Measurements from ENCODE around the gene PLEKHA6. TPM values are rescaled to one million over a fixed set of nuclear protein-coding genes. Genes with fewer than 3 reads are reported as not detected.

PLEKHA6 gene
- total and polyA plus RNA-seq, 7 experiments from 2014 or later, result 0.05 to 1.9 (median 0.46) TPM; not detected in 1

DNA sequence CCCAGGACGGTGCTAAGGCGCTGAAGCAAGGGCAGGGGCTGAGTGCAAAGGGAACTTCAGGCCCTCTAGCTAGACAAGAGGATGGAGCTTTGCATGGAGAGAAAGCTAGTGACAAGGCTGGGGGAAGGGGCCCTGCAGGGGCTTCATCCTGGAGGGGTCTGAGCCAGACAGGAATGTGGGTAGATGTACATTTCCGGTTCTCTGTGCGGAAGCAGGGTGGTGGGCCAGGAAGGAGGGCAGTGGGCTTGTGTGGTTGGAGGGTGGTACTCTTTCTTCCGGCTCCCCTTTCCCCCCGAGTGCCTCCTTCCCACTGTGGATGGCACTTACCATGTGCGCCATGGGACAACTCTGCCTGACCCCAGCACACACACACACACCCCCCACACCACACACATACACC, 165.0 kb downstream of the PLEKHA6 start:
- Mint-ChIP-seq H3K27ac (peak overlapping the region in 2 of 9 donors; percentile 21 to 67), H3K27me3 (peaks cover 19 to 25% (median 22%) of the 10 kb centered on the region in 5 donors), H3K36me3 (no peaks in the 10 kb centered on the region), H3K9me3 (peaks cover 0 to 6% (median 0%) of the 10 kb centered on the region in 11 donors), H3K4me3 (no peak overlapping the region), H3K4me1 (peaks cover 4 to 24% (median 12%) of the 10 kb centered on the region in 7 donors)
- DNase-seq (no peak), ATAC-seq (no peak)
- no peak overlapping the region for H3K27ac ChIP-seq (ENCODE audit: low read depth, low read length)
- H3K27me3 ChIP-seq (ENCODE audit: control insufficient read depth in 2 of 2, insufficient read depth in 2 of 2, low read length in 2 of 2), result no peaks in the 10 kb centered on the region
- no peaks in the 10 kb centered on the region for H3K36me3 ChIP-seq (ENCODE audit: control insufficient read depth in 2 of 3, insufficient read depth in 3 of 3, low read length in 3 of 3)
- H3K9me3 ChIP-seq (ENCODE audit: control insufficient read depth in 2 of 3, low read length in 3 of 3), result no peaks in the 10 kb centered on the region
- intact Hi-C loops (cut with micrococcal nuclease), result no loop called here
- H3K4me1 ChIP-seq (ENCODE audit: control insufficient read depth in 2 of 2, insufficient read depth in 2 of 2, low read length in 2 of 2), result no peaks in the 10 kb centered on the region
- POLR2A ChIA-PET, result no interaction called here
- no peak overlapping the region for H3K4me3 ChIP-seq (ENCODE audit: low read length)
- CTCF ChIA-PET, result interaction anchor here (0.9 to 1.2 kb wide), 2 partner anchors 12 to 169 kb away, joined by 3 to 4 read pairs; no protein-coding TSS in a partner anchor

DNA sequence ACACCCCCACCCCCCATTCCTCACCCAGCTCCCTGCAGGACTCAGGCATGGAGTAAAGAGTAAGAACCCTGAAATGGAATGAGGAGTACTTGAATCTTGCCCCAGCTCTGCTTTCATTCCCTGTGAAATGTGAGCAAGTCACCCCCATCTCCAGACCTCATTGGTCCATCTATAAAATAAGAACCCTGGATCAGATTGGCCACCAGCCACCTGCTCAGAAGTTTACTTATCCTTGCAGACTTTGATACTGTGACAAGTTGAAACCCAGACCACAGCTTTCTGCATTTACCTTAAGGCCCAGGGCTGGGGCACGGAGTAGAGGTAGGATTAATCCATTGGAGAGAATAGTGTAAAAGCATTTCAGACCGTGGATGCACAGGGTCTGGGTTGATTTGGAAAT, 165.6 kb downstream of the PLEKHA6 start:
- CTCF ChIA-PET, result interaction anchor here (0.9 to 1.2 kb wide), 2 partner anchors 13 to 170 kb away, joined by 3 to 4 read pairs; no protein-coding TSS in a partner anchor

DNA sequence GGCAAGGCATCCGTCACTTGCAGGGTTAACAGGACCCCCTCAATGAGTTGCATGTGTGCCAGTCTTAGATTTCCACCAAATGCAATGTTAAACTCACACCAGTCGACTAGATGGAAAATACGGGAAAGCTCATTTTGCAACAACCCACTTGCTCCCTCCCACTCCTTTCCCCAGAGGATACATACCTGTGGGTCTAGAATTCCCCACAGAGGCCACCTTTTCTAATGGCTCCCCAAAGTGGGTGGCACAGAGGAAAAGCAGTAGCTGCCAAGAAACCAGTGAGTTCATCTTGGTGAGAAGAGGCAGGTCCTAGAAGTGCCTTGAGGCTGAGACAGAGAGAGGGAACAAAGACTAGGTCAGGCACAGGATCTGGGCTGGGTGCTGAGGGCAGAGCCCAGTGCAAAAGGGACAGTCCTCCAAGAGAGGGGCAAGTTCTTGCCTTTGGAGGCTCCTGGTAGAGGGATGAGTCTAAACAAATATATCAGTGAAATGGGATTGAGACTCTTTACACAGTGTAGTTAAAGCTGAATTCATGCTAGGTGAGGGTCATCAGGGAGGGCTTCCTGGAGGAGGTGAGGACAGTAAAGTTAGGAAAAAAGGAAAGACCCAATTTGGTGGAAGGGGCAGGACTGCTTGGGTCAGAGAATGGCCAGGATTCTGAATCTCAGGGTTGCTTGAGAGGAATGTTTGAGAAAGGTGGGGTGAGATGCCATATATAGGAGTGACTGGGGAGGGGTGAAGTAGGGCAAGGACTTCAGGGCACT, 167.0 kb downstream of the PLEKHA6 start:
- peaks cover 0 to 3% of the 10 kb centered on the region in 2 donors for H3K27me3 ChIP-seq (ENCODE audit: control insufficient read depth in 2 of 2, insufficient read depth in 2 of 2, low read length in 2 of 2)
- H3K4me1 ChIP-seq (ENCODE audit: control insufficient read depth in 2 of 2, insufficient read depth in 2 of 2, low read length in 2 of 2), result no peaks in the 10 kb centered on the region
- no peak overlapping the region for H3K27ac Mint-ChIP-seq
- ChIA-PET CTCF (no interaction called here), POLR2A (no interaction called here)
- no peaks in the 10 kb centered on the region for H3K36me3 ChIP-seq (ENCODE audit: control insufficient read depth in 2 of 3, insufficient read depth in 3 of 3, low read length in 3 of 3)
- H3K4me3 ChIP-seq (ENCODE audit: low read length), result no peak overlapping the region
- no peaks in the 10 kb centered on the region for H3K36me3 Mint-ChIP-seq
- no peaks in the 10 kb centered on the region for H3K9me3 ChIP-seq (ENCODE audit: control insufficient read depth in 2 of 3, low read length in 3 of 3)
- no peak overlapping the region for H3K27ac ChIP-seq (ENCODE audit: low read depth, low read length)
- peaks cover 34 to 45% (median 41%) of the 10 kb centered on the region in 5 donors for H3K27me3 Mint-ChIP-seq
- no peak for DNase-seq
- peaks cover 0 to 6% (median 0%) of the 10 kb centered on the region in 11 donors for H3K9me3 Mint-ChIP-seq
- no peak overlapping the region for H3K4me3 Mint-ChIP-seq
- intact Hi-C loops (cut with micrococcal nuclease), result no loop called here
- peaks cover 9 to 34% (median 17%) of the 10 kb centered on the region in 7 donors for H3K4me1 Mint-ChIP-seq
- no peak for ATAC-seq

More for the DNA sequence above, 165.6 kb downstream of the PLEKHA6 start:
- Histone ChIP-seq H3K36me3 (ENCODE audit: control insufficient read depth in 2 of 3, insufficient read depth in 3 of 3, low read length in 3 of 3) (no peaks in the 10 kb centered on the region), H3K27ac (ENCODE audit: low read depth, low read length) (no peak overlapping the region), H3K27me3 (ENCODE audit: control insufficient read depth in 2 of 2, insufficient read depth in 2 of 2, low read length in 2 of 2) (peaks cover 0 to 3% of the 10 kb centered on the region in 2 donors), H3K9me3 (ENCODE audit: control insufficient read depth in 2 of 3, low read length in 3 of 3) (no peaks in the 10 kb centered on the region), H3K4me3 (ENCODE audit: low read length) (no peak overlapping the region), H3K4me1 (ENCODE audit: control insufficient read depth in 2 of 2, insufficient read depth in 2 of 2, low read length in 2 of 2) (no peaks in the 10 kb centered on the region)
- Mint-ChIP-seq H3K4me3 (no peak overlapping the region), H3K27ac (no peak overlapping the region), H3K4me1 (peaks cover 5 to 29% (median 13%) of the 10 kb centered on the region in 7 donors), H3K27me3 (peaks cover 26 to 32% (median 29%) of the 10 kb centered on the region in 5 donors), H3K9me3 (peaks cover 0 to 6% (median 0%) of the 10 kb centered on the region in 11 donors), H3K36me3 (no peaks in the 10 kb centered on the region)
- POLR2A ChIA-PET, result no interaction called here
- intact Hi-C loops (cut with micrococcal nuclease), result no loop called here
- no peak for ATAC-seq
- DNase-seq, result no peak

DNA sequence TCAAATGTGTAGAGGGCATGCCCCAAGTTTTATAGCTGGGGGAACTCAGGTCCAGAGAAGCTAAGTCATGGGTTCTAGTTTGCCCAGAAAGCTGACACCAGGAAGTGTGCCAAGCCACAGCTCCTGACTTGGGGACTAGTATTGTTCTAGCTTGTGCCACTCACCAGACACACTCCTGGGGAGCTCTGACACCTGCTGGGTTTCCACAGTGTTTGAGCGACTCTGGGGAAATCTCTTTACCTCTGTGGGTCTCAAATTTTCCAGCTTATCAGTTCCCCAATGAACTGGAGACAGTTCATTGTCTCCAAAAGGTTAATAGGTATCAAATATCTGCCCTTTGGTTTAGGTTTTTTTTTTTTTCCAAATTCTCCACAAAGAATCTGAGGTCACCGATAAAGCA, 167.7 kb downstream of the PLEKHA6 start:
- Mint-ChIP-seq H3K4me1 (peaks cover 9 to 34% (median 17%) of the 10 kb centered on the region in 7 donors), H3K9me3 (peaks cover 0 to 6% (median 0%) of the 10 kb centered on the region in 11 donors), H3K27me3 (peaks cover 40 to 51% (median 47%) of the 10 kb centered on the region in 5 donors), H3K27ac (no peak overlapping the region), H3K36me3 (no peaks in the 10 kb centered on the region), H3K4me3 (no peak overlapping the region)
- CTCF ChIA-PET, result no interaction called here
- Histone ChIP-seq H3K4me1 (ENCODE audit: control insufficient read depth in 2 of 2, insufficient read depth in 2 of 2, low read length in 2 of 2) (no peaks in the 10 kb centered on the region), H3K9me3 (ENCODE audit: control insufficient read depth in 2 of 3, low read length in 3 of 3) (no peaks in the 10 kb centered on the region), H3K4me3 (ENCODE audit: low read length) (no peak overlapping the region), H3K36me3 (ENCODE audit: control insufficient read depth in 2 of 3, insufficient read depth in 3 of 3, low read length in 3 of 3) (no peaks in the 10 kb centered on the region), H3K27ac (ENCODE audit: low read depth, low read length) (no peak overlapping the region), H3K27me3 (ENCODE audit: control insufficient read depth in 2 of 2, insufficient read depth in 2 of 2, low read length in 2 of 2) (peaks cover 3% of the 10 kb centered on the region in 2 donors)
- intact Hi-C loops (cut with micrococcal nuclease), result no loop called here
- POLR2A ChIA-PET, result no interaction called here
- no peak for DNase-seq
- ATAC-seq, result no peak

DNA sequence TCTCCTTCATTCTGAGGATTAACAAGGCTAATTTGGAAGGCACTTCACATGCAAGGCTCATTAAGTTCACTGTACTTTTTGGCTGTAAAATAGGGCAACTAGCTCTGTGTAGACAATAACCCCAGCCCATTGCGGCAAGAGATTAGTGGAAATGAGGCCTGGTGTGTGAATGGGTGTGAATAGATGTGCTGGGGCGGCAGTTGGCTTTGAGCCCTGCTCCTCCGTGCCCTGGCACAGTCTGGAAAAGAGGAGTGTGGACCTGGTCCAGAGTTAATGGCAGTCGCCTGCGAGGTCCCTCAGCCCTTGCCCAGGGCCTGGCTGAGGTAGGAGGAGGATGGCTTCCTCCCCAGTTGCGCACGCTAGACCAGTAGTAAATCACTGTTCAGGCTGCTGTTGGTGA, 168.3 kb downstream of the PLEKHA6 start:
- Histone ChIP-seq H3K27me3 (ENCODE audit: control insufficient read depth in 2 of 2, insufficient read depth in 2 of 2, low read length in 2 of 2) (peaks cover 3% of the 10 kb centered on the region in 2 donors), H3K9me3 (ENCODE audit: control insufficient read depth in 2 of 3, low read length in 3 of 3) (no peaks in the 10 kb centered on the region), H3K27ac (ENCODE audit: low read depth, low read length) (no peak overlapping the region), H3K4me1 (ENCODE audit: control insufficient read depth in 2 of 2, insufficient read depth in 2 of 2, low read length in 2 of 2) (no peaks in the 10 kb centered on the region), H3K4me3 (ENCODE audit: low read length) (no peak overlapping the region), H3K36me3 (ENCODE audit: control insufficient read depth in 2 of 3, insufficient read depth in 3 of 3, low read length in 3 of 3) (no peaks in the 10 kb centered on the region)
- intact Hi-C loops (cut with micrococcal nuclease), result no loop called here
- ChIA-PET CTCF (no interaction called here), POLR2A (no interaction called here)
- Mint-ChIP-seq H3K36me3 (no peaks in the 10 kb centered on the region), H3K27ac (no peak overlapping the region), H3K4me1 (peaks cover 9 to 34% (median 17%) of the 10 kb centered on the region in 7 donors), H3K27me3 (peaks cover 45 to 54% (median 52%) of the 10 kb centered on the region in 5 donors), H3K9me3 (peaks cover 0 to 6% (median 0%) of the 10 kb centered on the region in 11 donors), H3K4me3 (peak overlapping the region in 3 of 10 donors; percentile 7 to 57 (median 54))
- no peak for DNase-seq
- ATAC-seq, result no peak

DNA sequence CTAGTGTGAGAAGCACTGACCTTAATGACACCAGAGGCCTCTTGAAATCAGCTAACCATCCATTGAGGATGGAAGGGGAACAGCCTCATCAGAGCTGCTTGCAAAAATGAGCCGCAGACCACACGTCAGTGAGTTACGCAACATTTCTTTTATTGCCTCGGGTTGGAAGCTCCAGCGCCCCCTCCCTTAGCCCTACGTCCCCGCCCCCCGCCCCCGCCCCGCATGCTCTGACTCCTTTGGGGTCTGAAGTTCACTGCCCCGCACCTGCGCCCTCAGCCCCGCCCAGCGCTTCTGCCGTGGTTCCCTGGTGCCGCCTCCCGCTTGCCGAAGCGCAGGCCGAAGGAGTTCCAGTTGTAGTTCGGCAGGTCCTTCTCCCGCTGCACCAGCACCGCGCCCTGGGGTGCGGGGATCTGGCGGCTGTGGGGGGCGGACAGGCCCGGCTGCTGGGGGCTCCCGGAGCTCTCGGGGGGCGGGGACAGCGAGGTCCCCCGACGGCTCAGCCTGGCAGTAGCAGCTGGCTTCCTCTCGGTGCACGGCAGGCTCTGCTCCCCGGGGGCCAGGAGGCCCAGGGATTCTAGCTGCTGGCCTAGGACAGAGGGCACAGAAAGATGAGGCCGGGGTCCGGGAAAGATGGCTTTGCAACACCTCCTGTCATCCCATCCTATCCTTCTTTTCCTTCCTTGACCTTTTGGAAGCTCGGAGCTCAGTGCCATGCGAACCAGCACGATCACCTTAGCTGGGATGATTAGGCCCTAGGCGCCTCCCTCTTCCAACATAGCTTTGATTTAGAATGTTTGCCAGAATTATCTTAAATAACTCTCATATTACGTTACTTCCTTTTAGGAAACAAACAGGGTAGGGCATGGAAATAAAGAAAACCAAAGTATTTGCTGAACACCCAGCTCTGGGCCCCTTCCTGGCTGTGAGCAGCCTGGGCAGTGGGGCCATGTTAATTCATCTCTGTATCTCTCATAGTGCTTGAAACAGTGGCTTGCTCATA, 169.2 kb downstream of the PLEKHA6 start:
- ATAC-seq (peak; percentile 72), DNase-seq (peak in 2 of 9 donors; percentile 10 to 40)
- CTCF ChIA-PET, result interaction anchor here (0.6 to 0.9 kb wide), 3 partner anchors 11 to 119 kb away, joined by 3 read pairs; no protein-coding TSS in a partner anchor
- POLR2A ChIA-PET, result no interaction called here
- Histone ChIP-seq H3K36me3 (ENCODE audit: control insufficient read depth in 2 of 3, insufficient read depth in 3 of 3, low read length in 3 of 3) (no peaks in the 10 kb centered on the region), H3K4me1 (ENCODE audit: control insufficient read depth in 2 of 2, insufficient read depth in 2 of 2, low read length in 2 of 2) (no peaks in the 10 kb centered on the region), H3K27ac (ENCODE audit: low read depth, low read length) (no peak overlapping the region), H3K9me3 (ENCODE audit: control insufficient read depth in 2 of 3, low read length in 3 of 3) (no peaks in the 10 kb centered on the region), H3K4me3 (ENCODE audit: low read length) (no peak overlapping the region), H3K27me3 (ENCODE audit: control insufficient read depth in 2 of 2, insufficient read depth in 2 of 2, low read length in 2 of 2) (peaks cover 3% of the 10 kb centered on the region in 2 donors)
- Mint-ChIP-seq H3K27me3 (peaks cover 48 to 55% (median 53%) of the 10 kb centered on the region in 5 donors), H3K9me3 (peaks cover 0 to 6% (median 0%) of the 10 kb centered on the region in 11 donors), H3K4me1 (peaks cover 9 to 34% (median 17%) of the 10 kb centered on the region in 7 donors), H3K4me3 (peak overlapping the region; percentile 13 to 69 (median 46)), H3K27ac (peak overlapping the region in 3 of 9 donors; percentile 55 to 86 (median 60)), H3K36me3 (no peaks in the 10 kb centered on the region)
- intact Hi-C loops (cut with micrococcal nuclease), result no loop called here
